Spleen (tissue), 11 donors: ENCODE results near the gene AVPR2. TPM values are rescaled to one million over a fixed set of nuclear protein-coding genes. Genes with fewer than 3 reads are reported as not detected.

ENCODE experiments used
- DNase-seq: peaks from one replicate; pipeline ENCODE4 v3.0.0-alpha.2; 2020
- H3K27ac ChIP-seq, 8 donors: fragments of 200-600 bp; sonication (generic) in 7 of 8; 1 replicate in 4 of 8; 2 replicates in 4 of 8; pipeline versions ENCODE4 v1.5.0 to v1.8.0; 2016 to 2021; ENCODE audit warnings: inconsistent platforms in 4 of 8, mild to moderate bottlenecking in 4 of 8, moderate library complexity in 1 of 8
- H3K27me3 ChIP-seq, 7 donors: fragments of 200-600 bp; sonication (generic) in 6 of 7; replicated peaks in 1 of 7; 1 replicate in 4 of 7; 2 replicates in 3 of 7; pipeline versions ENCODE4 v1.5.0 to v1.8.0; 2016 to 2021; ENCODE audit warnings: inconsistent platforms in 3 of 7, mild to moderate bottlenecking in 1 of 7
- H3K36me3 ChIP-seq, 6 donors: fragments of 200-600 bp; sonication (generic) in 5 of 6; 1 replicate in 4 of 6; 2 replicates in 2 of 6; pipeline versions ENCODE4 v1.5.0 to v1.8.0; 2016 to 2021; ENCODE audit warnings: inconsistent platforms in 2 of 6
- H3K4me1 ChIP-seq, 6 donors: fragments of 200-600 bp; sonication (generic) in 5 of 6; 1 replicate in 3 of 6; 2 replicates in 3 of 6; pipeline versions ENCODE4 v1.5.0 to v1.8.0; 2016 to 2021; ENCODE audit warnings: inconsistent platforms in 3 of 6
- H3K4me3 ChIP-seq, 8 donors: fragments of 200-600 bp; sonication (generic) in 7 of 8; 1 replicate in 4 of 8; 2 replicates in 4 of 8; pipeline versions ENCODE4 v1.5.0 to v1.8.0; 2016 to 2021; ENCODE audit warnings: inconsistent platforms in 4 of 8, mild to moderate bottlenecking in 4 of 8, moderate library complexity in 2 of 8
- H3K9me3 ChIP-seq, 8 donors: fragments of 200-600 bp; sonication (generic) in 7 of 8; 1 replicate in 4 of 8; 2 replicates in 4 of 8; pipeline versions ENCODE4 v1.5.0 to v1.8.0; 2016 to 2021; ENCODE audit warnings: inconsistent platforms in 4 of 8
- CTCF ChIP-seq, 11 experiments: fragments of 200-600 bp in 7 of 11; fragments of 450-650 bp in 4 of 11; sonication (generic) in 4 of 11; IDR thresholded peaks in 8 of 11; conservative IDR thresholded peaks in 3 of 11; 1 replicate in 7 of 11; 2 replicates in 4 of 11; pipeline versions ENCODE4 v1.4.0 to v1.8.0; 2016 to 2021; ENCODE audit warnings: antibody characterized with exemption in 11 of 11, inconsistent platforms in 4 of 11, mild to moderate bottlenecking in 1 of 11
- POLR2A ChIP-seq, 3 donors: fragments of 450-650 bp; IDR thresholded peaks; one replicate each; pipeline ENCODE4 v1.5.1; 2017; ENCODE audit warnings: antibody characterized with exemption in 3 of 3, mild to moderate bottlenecking in 1 of 3
- POLR2AphosphoS5 ChIP-seq, 3 donors: sonication (generic); formaldehyde crosslinking; IDR thresholded peaks; one replicate each; pipeline ENCODE4 v1.5.1; 2017; ENCODE audit warnings: antibody characterized with exemption in 3 of 3
- WGBS, 5 donors: extraction: QIAGEN DNeasy Blood & Tissue Kit in 3 of 5; methylation state at CpG; one replicate each; pipeline versions ENCODE4 v1.1.5 to v1.1.7; 2013 to 2018; 5-methylcytosine and 5-hydroxymethylcytosine counted together
- intact Hi-C: fragments of 100-400 bp; cut with DNase I; formaldehyde crosslinking; loops from one replicate; pipeline ENCODE4 v1.15.0; 2023; ENCODE audit warnings: low total_unique reads
- polyA plus RNA-seq, 3 donors: library from polyadenylated mRNA; stranded (reverse); fragments of 200-250 nt; gene quantifications; one replicate each; pipeline ENCODE4 v1.2.1, GENCODE V29; 2013
- total RNA-seq, 7 donors: library from RNA; depleted of rRNA in 3 of 7; stranded (reverse); fragments of >200 nt in 3 of 7; fragmentation: NEBNext Ultra II Directional in 4 of 7; extraction: Animal tissue kit (Norgen Biotek cat#: 25700) in 4 of 7; gene quantifications; one replicate each; pipeline versions ENCODE4 v1.1.0 to v1.2.1, GENCODE V29; 2016 to 2021
- donor health status: healthy with polysubstance abuse.
- donor health status: DM: no; HTN: no; CAD: no; lungs with moderate emphysema.
- donor health status: DM: no; HTN: no; CAD: no.
- donor health status: Bipolar disorder and iron deficiency.
- donor health status: healthy.
- donor health status: DM: no; HTN: no; CAD: no.
- donor health status: DM: yes; HTN: yes; CAD: no.

The AVPR2 gene
- total and polyA plus RNA-seq, 10 donors = 0.22 to 0.77 (median 0.39) TPM; not detected in 6

DNA sequence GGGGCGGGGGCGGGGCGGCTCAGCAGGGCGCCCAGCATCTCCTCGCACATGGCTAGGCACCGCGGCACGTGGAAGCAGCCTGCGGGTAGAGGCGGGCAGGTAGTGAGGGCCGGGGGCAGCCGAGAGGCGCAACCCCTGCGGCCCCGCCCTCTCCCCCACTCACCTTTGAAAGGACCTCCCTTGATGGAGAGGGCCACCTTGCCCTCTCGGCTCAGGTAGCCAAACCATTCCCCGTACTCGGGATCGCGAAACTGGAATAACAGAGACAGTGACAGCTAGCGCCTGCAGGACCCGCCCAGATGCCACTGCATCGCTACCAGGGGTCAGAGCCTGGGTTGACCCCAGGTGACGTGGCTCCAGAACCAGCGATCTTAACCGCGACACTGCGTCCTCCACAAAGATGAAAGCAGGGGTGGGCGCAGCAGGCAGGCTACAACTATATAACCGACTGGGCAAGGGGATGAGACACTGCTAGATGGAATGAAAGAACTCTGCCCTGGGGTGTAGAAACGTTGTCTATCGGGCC lies 30.9 kb downstream of the AVPR2 start:
- peak overlapping the region in 6 of 8 donors; percentile 46 to 89 (median 80) for H3K27ac ChIP-seq
- peak overlapping the region; percentile 12 to 93 (median 67) for H3K4me3 ChIP-seq
- 17 to 53% (median 32%) methylated on average over 11 to 31 of the region's 32 CpGs for whole genome bisulfite sequencing, 5 donors

GRCh38 chrX:153937056-153937455 lies 32.6 kb downstream of the AVPR2 start:
- Histone ChIP-seq H3K4me1 (peaks cover 5 to 52% (median 34%) of the 10 kb centered on the region in 6 donors), H3K27ac (no peak overlapping the region), H3K9me3 (no peaks in the 10 kb centered on the region), H3K4me3 (no peak overlapping the region), H3K27me3 (peaks cover 0 to 9% (median 0%) of the 10 kb centered on the region in 7 donors), H3K36me3 (peaks cover 0 to 47% (median 6%) of the 10 kb centered on the region in 6 donors)
- TF ChIP-seq POLR2A (IDR thresholded peaks at IDR 0.05) (no peak), POLR2AphosphoS5 (IDR thresholded peaks at IDR 0.05) (no peak), CTCF (IDR thresholded peaks at IDR 0.05 in 8 of 11, conservative IDR thresholded peaks at IDR 0.05 in 3 of 11) (no peak)
- intact Hi-C loops = no loop called here
- 84 to 97% (median 93%) methylated on average over 3 of the region's 3 CpGs for WGBS, 5 donors
- DNase-seq = no peak

More for the DNA sequence above, 30.9 kb downstream of the AVPR2 start:
- DNase-seq = no peak
- Histone ChIP-seq H3K27me3 (peaks cover 0 to 9% (median 0%) of the 10 kb centered on the region in 7 donors), H3K9me3 (no peaks in the 10 kb centered on the region), H3K4me1 (peaks cover 5 to 55% (median 31%) of the 10 kb centered on the region in 6 donors), H3K36me3 (peaks cover 0 to 60% (median 9%) of the 10 kb centered on the region in 6 donors)
- TF ChIP-seq CTCF (IDR thresholded peaks at IDR 0.05 in 8 of 11, conservative IDR thresholded peaks at IDR 0.05 in 3 of 11) (no peak), POLR2AphosphoS5 (IDR thresholded peaks at IDR 0.05) (peak; percentile 6 to 47 (median 40))
- intact Hi-C loops = no loop called here

DNA sequence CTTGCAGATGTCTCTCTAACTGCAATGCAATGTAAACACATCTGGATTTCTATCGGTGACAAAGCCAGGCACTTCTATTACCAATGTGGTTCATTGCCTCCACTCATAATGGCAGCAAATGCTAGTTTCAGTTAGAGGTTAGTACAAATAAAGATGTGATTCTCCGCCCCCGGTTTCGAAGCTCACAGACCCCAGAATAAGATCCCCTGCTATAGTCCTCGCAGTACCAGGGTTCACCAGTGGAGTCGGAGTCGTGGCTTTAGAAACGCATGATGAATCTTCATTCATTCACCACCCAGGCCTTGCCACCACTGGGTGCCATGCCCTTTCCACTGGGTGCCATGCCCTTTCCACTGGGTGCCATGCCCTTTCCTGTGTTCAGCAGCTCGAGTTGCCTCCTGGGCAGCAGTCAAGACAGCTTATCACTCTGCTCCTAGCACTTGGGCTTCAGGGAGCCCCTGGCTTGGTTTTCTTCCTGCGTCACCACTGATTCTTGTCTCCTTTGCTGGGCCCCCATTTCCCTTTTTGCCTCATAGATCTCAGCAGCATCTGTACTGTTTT lies 33.8 kb downstream of the AVPR2 start:
- no peak overlapping the region for H3K27ac ChIP-seq
- no peak for TF ChIP-seq CTCF (IDR thresholded peaks at IDR 0.05 in 8 of 11, conservative IDR thresholded peaks at IDR 0.05 in 3 of 11)
- intact Hi-C loops = no loop called here
- no peaks in the 10 kb centered on the region for H3K9me3 ChIP-seq
- 72 to 84% (median 75%) methylated on average over 10 of the region's 10 CpGs for WGBS, 5 donors
- peaks cover 5 to 56% (median 38%) of the 10 kb centered on the region in 6 donors for H3K4me1 ChIP-seq
- peaks cover 0 to 9% (median 0%) of the 10 kb centered on the region in 7 donors for H3K27me3 ChIP-seq
- DNase-seq = no peak
- peaks cover 0 to 42% (median under 1%) of the 10 kb centered on the region in 6 donors for H3K36me3 ChIP-seq
- no peak overlapping the region for H3K4me3 ChIP-seq

- Histone ChIP-seq H3K9me3 (no peaks in the 10 kb centered on the region), H3K27ac (peak overlapping the region in 3 of 8 donors; percentile 82 to 89 (median 83)), H3K4me3 (peak overlapping the region in 1 of 8 donors; percentile 74), H3K36me3 (peaks cover 0 to 43% (median 0%) of the 10 kb centered on the region in 6 donors), H3K27me3 (no peaks in the 10 kb centered on the region), H3K4me1 (peaks cover 0 to 56% (median 31%) of the 10 kb centered on the region in 6 donors)
- TF ChIP-seq CTCF (IDR thresholded peaks at IDR 0.05 in 8 of 11, conservative IDR thresholded peaks at IDR 0.05 in 3 of 11) (no peak), POLR2A (IDR thresholded peaks at IDR 0.05) (no peak), POLR2AphosphoS5 (IDR thresholded peaks at IDR 0.05) (no peak)
- intact Hi-C loops = no loop called here
- DNase-seq = no peak
- 63 to 85% (median 69%) methylated on average over 6 to 7 of the region's 7 CpGs for WGBS, 5 donors
Observed at GRCh38 chrX:153939573-153939972, 35.1 kb downstream of the AVPR2 start.
